Adrenal gland (tissue), 12 donors: ENCODE measurements around the gene EYS. TPM values are rescaled to one million over a fixed set of nuclear protein-coding genes. Genes with fewer than 3 reads are reported as not detected.

Experiments used
- DNase-seq, 7 donors: peaks; one replicate each; pipeline ENCODE4 v3.0.0-alpha.2; 2019 to 2020
- H3K27ac ChIP-seq, 5 donors: fragments of 200-600 bp; sonication (generic) in 4 of 5; 1 replicate in 3 of 5; 2 replicates in 2 of 5; pipeline versions ENCODE4 v1.5.1 to v1.8.0; 2016 to 2020; ENCODE audit warnings: mild to moderate bottlenecking in 1 of 5
- H3K27me3 ChIP-seq: fragments of 200-600 bp; 2 replicates; pipeline ENCODE4 v1.8.0; 2021
- H3K36me3 ChIP-seq, 2 donors: fragments of 200-600 bp; replicated peaks in 1 of 2; 1 replicate in 1 of 2; 2 replicates in 1 of 2; pipeline versions ENCODE4 v1.5.1 to v1.8.0; 2018 to 2022
- H3K4me1 ChIP-seq, 2 donors: fragments of 200-600 bp; replicated peaks in 1 of 2; 1 replicate in 1 of 2; 2 replicates in 1 of 2; pipeline versions ENCODE4 v1.5.1 to v1.8.0; 2018 to 2021
- H3K4me3 ChIP-seq, 4 donors: fragments of 200-600 bp; sonication (generic) in 3 of 4; one replicate each; pipeline ENCODE4 v1.5.1; 2016 to 2018
- H3K9me3 ChIP-seq, 3 donors: fragments of 200-600 bp; sonication (generic) in 1 of 3; replicated peaks in 1 of 3; 1 replicate in 2 of 3; 2 replicates in 1 of 3; pipeline versions ENCODE4 v1.5.1 to v1.8.0; 2016 to 2021
- CTCF ChIP-seq, 6 experiments: fragments of 450-650 bp in 4 of 6; fragments of 200-600 bp in 2 of 6; sonication (generic) in 1 of 6; IDR thresholded peaks; 1 replicate in 5 of 6; 2 replicates in 1 of 6; pipeline versions ENCODE4 v1.5.1 to v1.8.0; 2016 to 2021; ENCODE audit warnings: antibody characterized with exemption in 6 of 6, mild to moderate bottlenecking in 2 of 6, moderate library complexity in 1 of 6
- POLR2A ChIP-seq, 2 donors: fragments of 450-650 bp; IDR thresholded peaks; one replicate each; pipeline ENCODE4 v1.6.1; 2017; ENCODE audit warnings: antibody characterized with exemption in 2 of 2, mild to moderate bottlenecking in 2 of 2, moderate library complexity in 1 of 2
- WGBS, 4 donors: extraction: QIAGEN DNeasy Blood & Tissue Kit in 2 of 4; methylation state at CpG; one replicate each; pipeline versions ENCODE4 v1.1.5 to v1.1.7; 2013 to 2017; 5-methylcytosine and 5-hydroxymethylcytosine counted together
- intact Hi-C, 2 donors: fragments of 100-400 bp; cut with DNase I; formaldehyde crosslinking; loops; one replicate each; pipeline versions ENCODE4 v1.14.1 to v1.15.0; 2022 to 2023
- polyA plus RNA-seq, 3 donors: library from polyadenylated mRNA; stranded (reverse); fragments of 200-250 nt in 2 of 3; fragments of 350-450 nt in 1 of 3; fragmentation: Illumina TruSeq in 1 of 3; extraction: RNeasy Lipid Tissue Mini Kit (QIAGEN cat#74804) in 1 of 3; gene quantifications; one replicate each; pipeline ENCODE4 v1.2.3, GENCODE V29; 2013 to 2014
- total RNA-seq, 9 donors: library from RNA; depleted of rRNA in 4 of 9; stranded (reverse); fragments of >200 nt in 4 of 9; fragments of 120-200 nt in 1 of 9; fragmentation: NEBNext Ultra II Directional in 1 of 9; extraction: Animal tissue kit (Norgen Biotek cat#: 25700) in 1 of 9; gene quantifications; one replicate each; pipeline versions ENCODE4 v1.1.0 to v1.2.4, GENCODE V29; 2013 to 2023
- donor health status: healthy with polysubstance abuse.
- donor health status: Bipolar disorder and iron deficiency.
- donor health status: DM: yes; HTN: yes; CAD: no.
- donor health status: DM: no; HTN: no; CAD: no.
- donor health status: DM: no; HTN: no; CAD: no.
- donor health status: DM: yes; HTN: yes; CAD: no.

EYS gene
- total and polyA plus RNA-seq, 12 donors = 0.03 to 3.1 (median 0.18) TPM; not detected in 7

- Histone ChIP-seq H3K9me3 (no peaks in the 10 kb centered on the region), H3K36me3 (no peaks in the 10 kb centered on the region), H3K4me1 (no peaks in the 10 kb centered on the region), H3K27ac (no peak overlapping the region), H3K4me3 (no peak overlapping the region), H3K27me3 (peaks cover 5% of the 10 kb centered on the region)
- no peak for DNase-seq
- intact Hi-C loops = loop anchor here in 1 of 2 donors (10.0 kb wide), 1 partner anchor 445 kb away; no protein-coding TSS in a partner anchor
- TF ChIP-seq POLR2A (IDR thresholded peaks at IDR 0.05) (no peak), CTCF (IDR thresholded peaks at IDR 0.05) (no peak)
- WGBS, 4 donors = 62 to 73% (median 68%) methylated on average over 3 of the region's 3 CpGs
These were observed 1917.3 kb downstream of the EYS start for GRCh38 chr6:63789699-63790098.

- H3K27ac ChIP-seq = no peak overlapping the region
- H3K4me3 ChIP-seq = no peak overlapping the region
- TF ChIP-seq POLR2A (IDR thresholded peaks at IDR 0.05) (no peak), CTCF (IDR thresholded peaks at IDR 0.05) (no peak)
- H3K27me3 ChIP-seq = peaks cover 5% of the 10 kb centered on the region
- no peaks in the 10 kb centered on the region for H3K4me1 ChIP-seq
- intact Hi-C loops = no loop called here
- H3K9me3 ChIP-seq = no peaks in the 10 kb centered on the region
- WGBS, 4 donors = 72 to 78% (median 74%) methylated on average over 2 of the region's 2 CpGs
- no peaks in the 10 kb centered on the region for H3K36me3 ChIP-seq
- no peak for DNase-seq
These were observed 1918.5 kb downstream of the EYS start for GRCh38 chr6:63788569-63788968.

GRCh38 chr6:63787021-63787420 lies 1920.0 kb downstream of the EYS start:
- intact Hi-C loops = no loop called here
- H3K4me1 ChIP-seq = no peaks in the 10 kb centered on the region
- TF ChIP-seq POLR2A (IDR thresholded peaks at IDR 0.05) (no peak), CTCF (IDR thresholded peaks at IDR 0.05) (no peak)
- 78 to 100% (median 90%) methylated on average over 1 of the region's 1 CpG for WGBS, 4 donors
- no peak overlapping the region for H3K27ac ChIP-seq
- no peaks in the 10 kb centered on the region for H3K9me3 ChIP-seq
- DNase-seq = no peak
- no peak overlapping the region for H3K4me3 ChIP-seq
- peaks cover 5% of the 10 kb centered on the region for H3K27me3 ChIP-seq
- no peaks in the 10 kb centered on the region for H3K36me3 ChIP-seq

GRCh38 chr6:63785006-63785405 lies 1922.0 kb downstream of the EYS start:
- intact Hi-C loops = no loop called here
- TF ChIP-seq CTCF (IDR thresholded peaks at IDR 0.05) (no peak), POLR2A (IDR thresholded peaks at IDR 0.05) (no peak)
- no peaks in the 10 kb centered on the region for H3K9me3 ChIP-seq
- no peak for DNase-seq
- H3K4me3 ChIP-seq = no peak overlapping the region
- 78 to 100% (median 94%) methylated on average over 1 of the region's 1 CpG for WGBS, 4 donors
- H3K36me3 ChIP-seq = no peaks in the 10 kb centered on the region
- no peak overlapping the region for H3K27ac ChIP-seq
- no peaks in the 10 kb centered on the region for H3K4me1 ChIP-seq
- no peaks in the 10 kb centered on the region for H3K27me3 ChIP-seq
